H1 (cell line): ENCODE data around the gene MFAP3L. TPM values are rescaled to one million over a fixed set of nuclear protein-coding genes. Genes with fewer than 3 reads are reported as not detected.

ENCODE experiments used
- CTCF ChIA-PET: fragments of 300-600 bp; sonication (Branson Sonifier 250); formaldehyde crosslinking; loops from one replicate; lab custom pipeline; 2021; ENCODE audit not compliant: partially characterized antibody; lab: Charles Lee
- POLR2A ChIA-PET: fragments of 300-600 bp; sonication (Branson Sonifier 250); formaldehyde crosslinking; loops from one replicate; lab custom pipeline; 2021; ENCODE audit warnings: inconsistent platforms; ENCODE audit not compliant: partially characterized antibody; lab: Charles Lee
- DNase-seq, 2 experiments: peaks; one replicate each; pipeline versions ENCODE4 v3.0.0 to v3.0.0-alpha.2; 2010 to 2022; ENCODE audit warnings: low spot score in 2 of 2, low read depth in 1 of 2, mixed read lengths in 1 of 2
- FAIRE-seq: peaks from 2 replicates; lab custom pipeline; 2011; peaks lifted over from hg19 to GRCh38; lab: Jason Lieb, UNC
- H2AFZ ChIP-seq: 2 replicates; pipeline ENCODE4 v1.8.1; 2012; ENCODE audit warnings: low read length, inconsistent platforms
- H2AK5ac ChIP-seq: 2 replicates; pipeline ENCODE4 v1.6.1; 2013; ENCODE audit warnings: low read depth, low read length
- H2BK120ac ChIP-seq: replicated peaks from 2 replicates; pipeline ENCODE3; 2013; ENCODE audit warnings: low read depth, low read length, inconsistent platforms
- H2BK12ac ChIP-seq: 2 replicates; pipeline ENCODE4 v1.6.1; 2013; ENCODE audit warnings: low read depth, low read length
- H2BK15ac ChIP-seq: 2 replicates; pipeline ENCODE4 v1.6.1; 2013; ENCODE audit warnings: low read length
- H2BK20ac ChIP-seq: 2 replicates; pipeline ENCODE4 v1.6.1; 2013; ENCODE audit warnings: low read length
- H2BK5ac ChIP-seq: 2 replicates; pipeline ENCODE4 v1.6.1; 2013; ENCODE audit warnings: low read depth, low read length
- H3K14ac ChIP-seq: 2 replicates; pipeline ENCODE4 v1.6.1; 2013; ENCODE audit warnings: inconsistent platforms; ENCODE audit not compliant: insufficient read length
- H3K18ac ChIP-seq: 2 replicates; pipeline ENCODE4 v1.6.1; 2013; ENCODE audit warnings: low read length; ENCODE audit errors: extremely low read depth
- H3K23ac ChIP-seq: 2 replicates; pipeline ENCODE4 v1.6.1; 2013; ENCODE audit warnings: inconsistent platforms; ENCODE audit not compliant: insufficient read length
- H3K23me2 ChIP-seq: 2 replicates; pipeline ENCODE4 v1.6.1; 2013; ENCODE audit warnings: low read depth, low read length
- H3K27ac ChIP-seq: 2 replicates; pipeline ENCODE4 v1.6.1; 2011; ENCODE audit warnings: low read depth, low read length, inconsistent platforms
- H3K27me3 ChIP-seq, 4 experiments: replicated peaks in 1 of 4; 1 replicate in 1 of 4; 2 replicates in 3 of 4; pipeline versions ENCODE4 v1.6.1 to v1.8.1; 2011 to 2013; ENCODE audit warnings: low read length in 3 of 4, mild to moderate bottlenecking in 3 of 4, inconsistent platforms in 2 of 4, mixed read lengths in 2 of 4, moderate library complexity in 1 of 4; ENCODE audit not compliant: control insufficient read depth in 3 of 4, insufficient read depth in 3 of 4; ENCODE audit errors: extremely low read depth in 1 of 4
- H3K36me3 ChIP-seq, 4 experiments: 2 replicates each; pipeline versions ENCODE4 v1.6.1 to v1.8.1; 2011 to 2013; ENCODE audit warnings: mild to moderate bottlenecking in 4 of 4, low read length in 3 of 4, moderate library complexity in 2 of 4, control low read depth in 1 of 4, inconsistent platforms in 1 of 4; ENCODE audit not compliant: insufficient read depth in 4 of 4, control insufficient read depth in 2 of 4
- H3K4ac ChIP-seq: replicated peaks from 2 replicates; pipeline ENCODE3; 2013; ENCODE audit warnings: low read length, low read depth, mixed read lengths, inconsistent platforms; ENCODE audit not compliant: insufficient read length
- H3K4me1 ChIP-seq, 4 experiments: replicated peaks in 1 of 4; 1 replicate in 1 of 4; 2 replicates in 3 of 4; pipeline versions ENCODE4 v1.6.1 to v1.8.1; 2011 to 2013; ENCODE audit warnings: low read length in 3 of 4, inconsistent platforms in 2 of 4, mixed read lengths in 1 of 4; ENCODE audit not compliant: insufficient read depth in 4 of 4, control insufficient read depth in 3 of 4
- H3K4me2 ChIP-seq, 2 experiments: 2 replicates each; pipeline versions ENCODE4 v1.6.1 to v1.8.1; 2011 to 2013; ENCODE audit warnings: low read depth in 2 of 2, low read length in 2 of 2, control low read depth in 1 of 2, inconsistent platforms in 1 of 2, mild to moderate bottlenecking in 1 of 2; ENCODE audit not compliant: insufficient read depth in 1 of 2
- H3K4me3 ChIP-seq, 4 experiments: fragments of 200-600, 300-600 bp in 1 of 4; sonication (generic), shearing (Covaris generic), sonication (Bioruptor Twin) in 1 of 4; 2 replicates each; pipeline versions ENCODE4 v1.5.1 to v1.8.1; 2011 to 2016; ENCODE audit warnings: low read length in 4 of 4, low read depth in 3 of 4, control low read depth in 2 of 4, inconsistent platforms in 2 of 4, mild to moderate bottlenecking in 2 of 4, mixed read lengths in 1 of 4, moderate library complexity in 1 of 4; ENCODE audit not compliant: insufficient read depth in 2 of 4; ENCODE audit errors: extremely low read depth in 1 of 4
- H3K56ac ChIP-seq: replicated peaks from 2 replicates; pipeline ENCODE3; 2013; ENCODE audit warnings: low read depth, mild to moderate bottlenecking, mixed read lengths, low read length, inconsistent platforms; ENCODE audit not compliant: insufficient read length
- H3K79me1 ChIP-seq: 2 replicates; pipeline ENCODE4 v1.6.1; 2013; ENCODE audit warnings: low read depth, low read length, control low read depth
- H3K79me2 ChIP-seq, 2 experiments: 2 replicates each; pipeline versions ENCODE4 v1.6.1 to v1.8.1; 2012 to 2013; ENCODE audit warnings: low read length in 2 of 2, mild to moderate bottlenecking in 2 of 2, inconsistent platforms in 1 of 2; ENCODE audit not compliant: insufficient read depth in 2 of 2, control insufficient read depth in 1 of 2
- H3K9ac ChIP-seq, 4 experiments: replicated peaks in 1 of 4; 1 replicate in 1 of 4; 2 replicates in 3 of 4; pipeline versions ENCODE4 v1.6.1 to v1.8.1; 2011 to 2013; ENCODE audit warnings: low read depth in 3 of 4, low read length in 3 of 4, control low read depth in 2 of 4, mild to moderate bottlenecking in 2 of 4, moderate library complexity in 2 of 4, inconsistent platforms in 1 of 4; ENCODE audit errors: extremely low read depth in 1 of 4
- H3K9me3 ChIP-seq, 2 experiments: 2 replicates each; pipeline versions ENCODE4 v1.6.1 to v1.8.1; 2012 to 2013; ENCODE audit warnings: mild to moderate bottlenecking in 2 of 2, moderate library complexity in 2 of 2, control low read depth in 1 of 2, inconsistent platforms in 1 of 2, low read depth in 1 of 2, low read length in 1 of 2, mixed read lengths in 1 of 2; ENCODE audit not compliant: insufficient read depth in 2 of 2
- H4K20me1 ChIP-seq, 2 experiments: replicated peaks in 1 of 2; 2 replicates each; pipeline versions ENCODE3 to v1.8.1; 2011 to 2013; ENCODE audit warnings: inconsistent platforms in 2 of 2, low read length in 2 of 2, mild to moderate bottlenecking in 1 of 2; ENCODE audit not compliant: insufficient read depth in 2 of 2, control insufficient read depth in 1 of 2
- H4K5ac ChIP-seq: 2 replicates; pipeline ENCODE4 v1.6.1; 2013; ENCODE audit warnings: low read length, low read depth, mixed read lengths, inconsistent platforms; ENCODE audit not compliant: insufficient read length
- H4K8ac ChIP-seq: 2 replicates; pipeline ENCODE4 v1.8.0; 2013; ENCODE audit warnings: mild to moderate bottlenecking, moderate library complexity, low read length, inconsistent platforms; ENCODE audit not compliant: insufficient read depth; ENCODE audit errors: extremely low read depth
- H4K91ac ChIP-seq: replicated peaks from 2 replicates; pipeline ENCODE3; 2013; ENCODE audit warnings: low read length, mixed read lengths, inconsistent platforms; ENCODE audit not compliant: insufficient read length
- EGR1 ChIP-seq: IDR thresholded peaks from 2 replicates; pipeline ENCODE4 v1.6.1; 2011; ENCODE audit warnings: low read depth, low read length, borderline replicate concordance
- JUN ChIP-seq: IDR thresholded peaks from 2 replicates; pipeline ENCODE4 v1.6.1; 2011; ENCODE audit warnings: low read depth, mild to moderate bottlenecking, improper control_type of control experiment, low read length
- WGBS, 2 experiments: shearing (Covaris generic) in 1 of 2; methylation state at CpG; one replicate each; pipeline versions ENCODE4 v1.1.6 to v1.1.7; 2013 to 2015; ENCODE audit warnings: low lambda C conversion rate in 2 of 2, mixed read lengths in 2 of 2, inconsistent platforms in 1 of 2, low coverage in 1 of 2, missing lambda C conversion rate in 1 of 2; ENCODE audit not compliant: insufficient replicate concordance in 2 of 2, insufficient coverage in 1 of 2, insufficient read length in 1 of 2; ENCODE audit errors: extremely low coverage in 1 of 2, missing lambda C conversion rate in 1 of 2; 5-methylcytosine and 5-hydroxymethylcytosine counted together
- polyA plus RNA-seq, 7 experiments: library from polyadenylated mRNA; depleted of rRNA in 3 of 7; stranded (reverse) in 5 of 7; unstranded in 2 of 7; fragments of >200 nt in 5 of 7; fragments of 200-250 nt in 2 of 7; gene quantifications; 1 replicate in 5 of 7; 2 replicates in 1 of 7; 4 replicates in 1 of 7; pipeline versions ENCODE4 v1.2.1 to v1.2.3, GENCODE V29; 2011 to 2013; ENCODE audit warnings: missing spikeins in 2 of 7, mixed read lengths in 2 of 7
- total RNA-seq: library from RNA; stranded (reverse); fragmentation: NEBNext Ultra II Directional; extraction: Animal tissue kit (Norgen Biotek cat#: 25700); gene quantifications from 2 replicates; pipeline ENCODE4 v1.2.1, GENCODE V29; 2021
- TF ChIP-seq, protein P1 (sequence below): IDR thresholded peaks from 2 replicates; pipeline ENCODE4 v1.6.1; 2012; ENCODE audit warnings: low read length, inconsistent platforms

Gene MFAP3L
- total and polyA plus RNA-seq, 2 of the 8 experiments (the other 6 are each of a cell fraction or from before 2014, with no cell fraction given): 7.0 to 9.8 TPM

DNA sequence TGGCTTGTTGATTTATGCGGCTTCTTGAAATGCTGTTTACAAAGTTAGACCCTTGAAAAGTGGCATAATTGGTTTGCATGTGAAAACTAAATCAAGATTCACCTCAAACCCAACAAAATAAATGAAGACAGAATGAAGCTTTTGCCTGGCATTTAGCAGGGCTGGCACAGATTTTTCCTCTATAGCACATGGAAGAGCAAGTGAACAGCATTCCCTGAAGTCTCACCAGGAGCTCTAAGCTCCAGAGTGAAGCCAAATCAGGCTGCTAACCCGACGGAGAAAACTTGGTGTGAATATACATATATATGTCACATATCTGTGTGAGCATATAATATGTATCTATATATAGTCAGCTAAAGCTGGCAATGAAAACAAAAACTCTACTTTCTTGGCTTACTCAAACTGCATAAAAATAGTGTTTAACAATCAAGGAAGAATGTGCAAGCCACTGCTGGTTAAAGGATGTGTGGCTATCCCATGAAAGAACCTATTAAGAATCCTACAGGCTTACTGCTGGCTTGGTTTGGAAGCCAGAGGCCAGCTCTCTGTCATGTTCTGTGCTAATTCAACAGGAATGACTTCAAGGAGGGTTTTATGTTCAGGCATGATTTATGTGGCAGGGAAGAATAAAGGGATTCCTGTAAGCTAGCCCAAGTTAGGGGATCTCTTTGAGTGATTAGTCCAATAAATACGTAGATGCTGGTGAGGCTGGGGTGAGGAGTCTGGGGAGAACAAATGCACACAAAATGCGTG is 69.9 kb downstream of the MFAP3L start:
- Histone ChIP-seq H2BK120ac (no peak overlapping the region), H3K9ac (no peak overlapping the region), H4K91ac (no peak overlapping the region), H2AK5ac (no peak overlapping the region; the same call in 1 of the 2 replicates), H3K18ac (no peak overlapping the region), H2BK20ac (no peak overlapping the region), H3K4me2 (no peak overlapping the region), H3K79me1 (no peaks in the 10 kb centered on the region), H4K5ac (no peak overlapping the region), H2BK15ac (no peak overlapping the region), H2BK12ac (no peak overlapping the region), H2AFZ (no peak overlapping the region), H3K14ac (no peak overlapping the region), H3K9me3 (no peaks in the 10 kb centered on the region), H3K56ac (no peak overlapping the region), H4K20me1 (no peaks in the 10 kb centered on the region), H3K23me2 (no peaks in the 10 kb centered on the region; the same call in 1 of the 2 replicates), H4K8ac (no peak overlapping the region), H3K4me1 (peaks cover 0 to 9% (median 7%) of the 10 kb centered on the region in 4 experiments; a peak in 5 of 7 replicates), H3K4ac (no peak overlapping the region), H3K36me3 (no peaks in the 10 kb centered on the region), H3K23ac (no peak overlapping the region), H3K27me3 (no peaks in the 10 kb centered on the region), H2BK5ac (no peak overlapping the region), H3K79me2 (no peaks in the 10 kb centered on the region), H3K4me3 (no peak overlapping the region), H3K27ac (no peak overlapping the region)
- FAIRE-seq (no peak), DNase-seq (no peak)
- TF ChIP-seq, protein P1, sequence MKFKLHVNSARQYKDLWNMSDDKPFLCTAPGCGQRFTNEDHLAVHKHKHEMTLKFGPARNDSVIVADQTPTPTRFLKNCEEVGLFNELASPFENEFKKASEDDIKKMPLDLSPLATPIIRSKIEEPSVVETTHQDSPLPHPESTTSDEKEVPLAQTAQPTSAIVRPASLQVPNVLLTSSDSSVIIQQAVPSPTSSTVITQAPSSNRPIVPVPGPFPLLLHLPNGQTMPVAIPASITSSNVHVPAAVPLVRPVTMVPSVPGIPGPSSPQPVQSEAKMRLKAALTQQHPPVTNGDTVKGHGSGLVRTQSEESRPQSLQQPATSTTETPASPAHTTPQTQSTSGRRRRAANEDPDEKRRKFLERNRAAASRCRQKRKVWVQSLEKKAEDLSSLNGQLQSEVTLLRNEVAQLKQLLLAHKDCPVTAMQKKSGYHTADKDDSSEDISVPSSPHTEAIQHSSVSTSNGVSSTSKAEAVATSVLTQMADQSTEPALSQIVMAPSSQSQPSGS: no peak
- TF ChIP-seq EGR1: no peak
- TF ChIP-seq JUN: no peak
- 77% methylated on average over 5 of the region's 5 CpGs; no CpG with 5 or more reads in 1 of the 2 experiments for WGBS, 2 experiments
- ChIA-PET POLR2A (no interaction called here), CTCF (interaction anchor here (0.9 to 1.8 kb wide), 4 partner anchors 9 to 24 kb away, joined by 3 to 9 read pairs (median 4); no protein-coding TSS in a partner anchor)
